Stomach (tissue), 4 donors: ENCODE measurements around the gene TRIM60.

ENCODE experiments used
- EP300 ChIP-seq: sonication (generic); formaldehyde crosslinking; IDR thresholded peaks from one replicate; pipeline ENCODE4 v1.6.1; 2017; ENCODE audit warnings: antibody characterized with exemption
- POLR2AphosphoS5 ChIP-seq, 3 donors: sonication (generic); formaldehyde crosslinking; IDR thresholded peaks; one replicate each; pipeline ENCODE4 v1.6.1; 2016; ENCODE audit warnings: antibody characterized with exemption in 3 of 3
- TF ChIP-seq, protein P1 (sequence below), 7 experiments: fragments of 450-650 bp in 4 of 7; fragments of 200-600 bp in 3 of 7; sonication (generic) in 3 of 7; IDR thresholded peaks; one replicate each; pipeline ENCODE4 v1.5.1; 2016 to 2019; ENCODE audit warnings: antibody characterized with exemption in 7 of 7, control low read depth in 2 of 7, mild to moderate bottlenecking in 1 of 7

DNA sequence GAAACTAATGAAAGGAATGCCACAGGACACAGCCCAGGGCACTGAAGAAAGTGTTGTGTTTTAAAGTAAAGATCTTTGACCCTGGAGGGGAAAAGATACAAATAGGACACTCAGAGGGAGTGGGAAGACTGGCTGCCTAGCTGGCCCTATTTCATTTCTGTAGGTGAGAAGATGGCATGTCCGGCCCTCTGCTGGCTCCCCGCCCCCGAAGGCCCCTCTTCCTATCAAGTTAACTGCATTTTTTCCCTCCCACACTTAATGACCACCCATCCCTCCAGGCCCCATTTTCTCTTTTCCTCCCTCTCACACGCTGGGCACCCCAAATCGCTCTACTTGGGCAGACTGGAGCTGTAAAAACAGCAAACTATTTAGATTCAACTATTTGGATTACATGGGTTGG is 16.4 kb downstream of the TRIM60 start:
- TF ChIP-seq, protein P1, sequence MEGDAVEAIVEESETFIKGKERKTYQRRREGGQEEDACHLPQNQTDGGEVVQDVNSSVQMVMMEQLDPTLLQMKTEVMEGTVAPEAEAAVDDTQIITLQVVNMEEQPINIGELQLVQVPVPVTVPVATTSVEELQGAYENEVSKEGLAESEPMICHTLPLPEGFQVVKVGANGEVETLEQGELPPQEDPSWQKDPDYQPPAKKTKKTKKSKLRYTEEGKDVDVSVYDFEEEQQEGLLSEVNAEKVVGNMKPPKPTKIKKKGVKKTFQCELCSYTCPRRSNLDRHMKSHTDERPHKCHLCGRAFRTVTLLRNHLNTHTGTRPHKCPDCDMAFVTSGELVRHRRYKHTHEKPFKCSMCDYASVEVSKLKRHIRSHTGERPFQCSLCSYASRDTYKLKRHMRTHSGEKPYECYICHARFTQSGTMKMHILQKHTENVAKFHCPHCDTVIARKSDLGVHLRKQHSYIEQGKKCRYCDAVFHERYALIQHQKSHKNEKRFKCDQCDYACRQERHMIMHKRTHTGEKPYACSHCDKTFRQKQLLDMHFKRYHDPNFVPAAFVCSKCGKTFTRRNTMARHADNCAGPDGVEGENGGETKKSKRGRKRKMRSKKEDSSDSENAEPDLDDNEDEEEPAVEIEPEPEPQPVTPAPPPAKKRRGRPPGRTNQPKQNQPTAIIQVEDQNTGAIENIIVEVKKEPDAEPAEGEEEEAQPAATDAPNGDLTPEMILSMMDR (IDR thresholded peaks at IDR 0.05) = no peak
- no peak for TF ChIP-seq POLR2AphosphoS5 (IDR thresholded peaks at IDR 0.05)
- no peak for TF ChIP-seq EP300
